OCI-LY7 (cell line): ENCODE measurements around the gene ATXN10. TPM values are rescaled to one million over a fixed set of nuclear protein-coding genes. Genes with fewer than 3 reads are reported as not detected.

ENCODE experiments used
- BruUV-seq: library from RNA; stranded (reverse); fragments of 400-500 nt; replicated peaks from 2 replicates; lab custom pipeline; 2021; lab: Mats Ljungman, UMichigan
- CTCF ChIA-PET: fragments of 300-600 bp; sonication (Branson Sonifier 250); formaldehyde crosslinking; loops from one replicate; lab custom pipeline; 2022; ENCODE audit warnings: antibody characterized with exemption; ENCODE audit not compliant: unreplicated experiment; lab: Charles Lee
- POLR2A ChIA-PET: fragments of 300-600 bp; sonication (Branson Sonifier 250); formaldehyde crosslinking; loops from one replicate; lab custom pipeline; 2022; ENCODE audit warnings: antibody characterized with exemption; lab: Charles Lee
- DNase-seq: peaks from one replicate; pipeline ENCODE4 v3.0.0-alpha.2; 2015; ENCODE audit warnings: low spot score
- H2AFZ ChIP-seq: fragments of 200-600 bp; sonication (generic), shearing (Covaris generic); 2 replicates; pipeline ENCODE4 v1.6.1; 2014; ENCODE audit warnings: mild to moderate bottlenecking, antibody characterized with exemption, low read length, moderate library complexity
- H3K27ac ChIP-seq: fragments of 200-600 bp; sonication (generic); 2 replicates; pipeline ENCODE4 v1.5.1; 2014; ENCODE audit warnings: mixed run types, low read depth, mild to moderate bottlenecking, moderate library complexity, low read length, inconsistent platforms; ENCODE audit not compliant: poor library complexity, severe bottlenecking
- H3K36me3 ChIP-seq: fragments of 200-600 bp; sonication (generic); 2 replicates; pipeline ENCODE4 v1.6.1; 2014; ENCODE audit warnings: mild to moderate bottlenecking, antibody characterized with exemption, low read length, moderate library complexity, mixed read lengths; ENCODE audit not compliant: insufficient read depth
- H3K4me1 ChIP-seq: fragments of 200-600 bp; sonication (generic); 2 replicates; pipeline ENCODE4 v1.5.1; 2014; ENCODE audit warnings: mild to moderate bottlenecking, low read length; ENCODE audit not compliant: insufficient read depth, poor library complexity, severe bottlenecking
- H3K4me2 ChIP-seq: fragments of 200-600 bp; sonication (generic); 2 replicates; pipeline ENCODE4 v1.6.1; 2014; ENCODE audit warnings: mild to moderate bottlenecking, low read length
- H3K4me3 ChIP-seq: fragments of 200-600 bp; sonication (generic); 2 replicates; pipeline ENCODE4 v1.5.1; 2014; ENCODE audit warnings: mild to moderate bottlenecking, low read depth, low read length; ENCODE audit not compliant: poor library complexity, severe bottlenecking
- H3K79me2 ChIP-seq: fragments of 200-600 bp; sonication (generic); 2 replicates; pipeline ENCODE4 v1.6.1; 2016; ENCODE audit warnings: low read depth, mild to moderate bottlenecking, low read length, moderate library complexity, mixed read lengths; ENCODE audit not compliant: insufficient read depth
- H3K9me2 ChIP-seq: fragments of 200-600 bp; sonication (generic); 2 replicates; pipeline ENCODE4 v1.6.1; 2016; ENCODE audit warnings: mild to moderate bottlenecking, low read length, mixed read lengths; ENCODE audit not compliant: insufficient read depth
- H3K9me3 ChIP-seq: fragments of 200-600 bp; sonication (generic); 2 replicates; pipeline ENCODE4 v1.6.1; 2014; ENCODE audit warnings: mild to moderate bottlenecking, mixed run types, low read length, mixed read lengths
- H4K20me1 ChIP-seq: fragments of 200-600 bp; sonication (generic); 2 replicates; pipeline ENCODE4 v1.6.1; 2014; ENCODE audit warnings: mild to moderate bottlenecking, antibody characterized with exemption, low read length, moderate library complexity, mixed read lengths; ENCODE audit not compliant: insufficient read depth
- CTCF ChIP-seq: fragments of 200-600 bp; sonication (generic); conservative IDR thresholded peaks from 2 replicates; pipeline ENCODE4 v1.5.1; 2014; ENCODE audit warnings: mild to moderate bottlenecking, antibody characterized with exemption, low read length, moderate library complexity, mixed read lengths
- EZH2phosphoT487 ChIP-seq: fragments of 200-600 bp; sonication (generic); IDR thresholded peaks from 2 replicates; pipeline ENCODE4 v1.6.1; 2018; ENCODE audit warnings: low read depth, borderline replicate concordance, mild to moderate bottlenecking, mixed run types, antibody characterized with exemption, low read length, moderate library complexity, mixed read lengths
- intact Hi-C: fragments of 100-400 bp; cut with micrococcal nuclease; formaldehyde crosslinking; loops from one replicate; pipeline ENCODE4 v1.10.0; 2022; ENCODE audit not compliant: unreplicated experiment
- total RNA-seq, 2 experiments: library from RNA; depleted of rRNA in 1 of 2; stranded (reverse); fragments of >200 nt in 1 of 2; shearing (Covaris generic) in 1 of 2; gene quantifications; 2 replicates each; pipeline ENCODE4 v1.2.3, GENCODE V29; 2014 to 2022

Gene ATXN10
- total RNA-seq, 2 experiments from 2014 or later, result 66.1 to 197 TPM

- H2AFZ ChIP-seq, result no peak overlapping the region
- DNase-seq, result no peak
- no peaks in the 10 kb centered on the region for H3K36me3 ChIP-seq
- H3K9me2 ChIP-seq, result no peaks in the 10 kb centered on the region
- H3K4me3 ChIP-seq, result no peak overlapping the region
- no peak overlapping the region for H3K27ac ChIP-seq
- no peak for TF ChIP-seq CTCF
- no peak for TF ChIP-seq EZH2phosphoT487
- peaks cover 7% of the 10 kb centered on the region for H3K4me1 ChIP-seq
- H4K20me1 ChIP-seq, result no peaks in the 10 kb centered on the region
- no peaks in the 10 kb centered on the region for H3K9me3 ChIP-seq
- H3K4me2 ChIP-seq, result no peak overlapping the region
- CTCF ChIA-PET, result no interaction called here
- POLR2A ChIA-PET, result interaction anchor here (2.1 kb wide), 1 partner anchor 8 kb away, joined by 6 read pairs; no protein-coding TSS in a partner anchor
- BruUV-seq, result no TSS peak
- intact Hi-C loops, result no loop called here
- H3K79me2 ChIP-seq, result no peaks in the 10 kb centered on the region
Observed at GRCh38 chr22:45656577-45656976, 15.1 kb upstream of the ATXN10 start.

- intact Hi-C loops, result no loop called here
- ChIA-PET CTCF (no interaction called here), POLR2A (no interaction called here)
- Histone ChIP-seq H3K27ac (no peak overlapping the region), H2AFZ (no peak overlapping the region), H4K20me1 (no peaks in the 10 kb centered on the region), H3K79me2 (no peaks in the 10 kb centered on the region), H3K9me2 (no peaks in the 10 kb centered on the region), H3K4me2 (no peak overlapping the region), H3K36me3 (no peaks in the 10 kb centered on the region), H3K4me3 (no peak overlapping the region), H3K4me1 (peaks cover 7% of the 10 kb centered on the region), H3K9me3 (no peaks in the 10 kb centered on the region)
- no TSS peak for BruUV-seq
- DNase-seq, result no peak
- TF ChIP-seq CTCF (no peak), EZH2phosphoT487 (no peak)
Observed at GRCh38 chr22:45657701-45658100, 13.9 kb upstream of the ATXN10 start.

- Histone ChIP-seq H3K9me2 (no peaks in the 10 kb centered on the region), H3K36me3 (no peaks in the 10 kb centered on the region), H4K20me1 (no peaks in the 10 kb centered on the region), H3K4me1 (peaks cover 7% of the 10 kb centered on the region), H3K9me3 (no peaks in the 10 kb centered on the region), H3K4me3 (no peak overlapping the region), H3K4me2 (no peak overlapping the region), H3K27ac (no peak overlapping the region), H2AFZ (no peak overlapping the region), H3K79me2 (no peaks in the 10 kb centered on the region)
- intact Hi-C loops, result no loop called here
- ChIA-PET CTCF (no interaction called here), POLR2A (interaction anchor here (1.0 to 1.2 kb wide), 2 partner anchors 9 to 14 kb away, joined by 3 to 6 read pairs; no protein-coding TSS in a partner anchor)
- no peak for TF ChIP-seq CTCF
- TF ChIP-seq EZH2phosphoT487, result no peak
- no peak for DNase-seq
- no TSS peak for BruUV-seq
Observed at GRCh38 chr22:45664136-45664646, 7.4 kb upstream of the ATXN10 start.
